HG02840 (cell line): ENCODE data around the gene KLHL15.

Experiments used
- ATAC-seq: cut with Tn5 transposase; IDR thresholded peaks from one replicate; pipeline ENCODE4 v1.9.1; 2021; ENCODE audit warnings: mild to moderate bottlenecking, moderate library complexity, moderate number of reproducible peaks; ENCODE audit not compliant: unreplicated experiment, low FRiP score

KLHL15 gene

GRCh38 chrX:23952984-23953907, 73.7 kb downstream of the KLHL15 start:
- peak; percentile 89 for ATAC-seq

DNA sequence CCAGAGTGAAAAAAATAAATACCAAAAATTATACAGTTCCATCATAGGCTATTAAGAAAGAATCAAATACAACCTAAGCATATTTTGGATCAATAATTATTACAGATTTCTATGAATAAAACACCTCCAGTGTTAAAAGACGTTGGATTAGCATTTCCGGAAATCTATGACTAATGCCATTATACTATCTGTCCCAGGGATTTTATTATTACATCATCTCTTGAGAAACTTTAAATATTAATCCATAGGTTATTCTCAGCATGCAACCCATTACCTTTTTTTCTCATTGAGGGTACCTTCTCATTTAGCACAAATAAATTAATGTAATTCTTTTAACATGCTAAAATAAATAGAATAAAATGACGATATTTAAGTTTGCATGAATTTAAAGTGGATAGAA, 74.6 kb downstream of the KLHL15 start:
- no peak for ATAC-seq

GRCh38 chrX:23945206-23945605, 81.8 kb downstream of the KLHL15 start:
- ATAC-seq: no peak

DNA sequence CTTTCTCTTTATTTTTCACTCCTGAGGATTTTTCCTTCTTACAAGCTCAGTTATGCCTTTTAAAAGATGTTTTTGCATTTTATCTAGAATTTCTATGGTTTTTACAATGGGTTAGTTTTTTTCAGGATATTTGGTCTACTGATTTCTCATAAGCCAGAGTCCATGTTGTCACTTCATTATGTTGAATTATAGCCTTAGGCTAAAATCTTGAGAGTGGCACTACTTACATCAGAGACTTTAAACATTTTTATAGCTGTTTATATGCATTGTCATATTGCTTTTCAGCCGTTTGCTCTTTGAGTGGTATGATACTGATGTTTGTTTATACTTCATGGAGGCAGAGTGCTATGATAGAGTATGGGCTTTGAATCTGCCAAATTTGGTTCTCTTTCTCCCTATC, 82.8 kb downstream of the KLHL15 start:
- ATAC-seq: no peak

GRCh38 chrX:23939203-23939602, 87.8 kb downstream of the KLHL15 start:
- ATAC-seq: no peak

DNA sequence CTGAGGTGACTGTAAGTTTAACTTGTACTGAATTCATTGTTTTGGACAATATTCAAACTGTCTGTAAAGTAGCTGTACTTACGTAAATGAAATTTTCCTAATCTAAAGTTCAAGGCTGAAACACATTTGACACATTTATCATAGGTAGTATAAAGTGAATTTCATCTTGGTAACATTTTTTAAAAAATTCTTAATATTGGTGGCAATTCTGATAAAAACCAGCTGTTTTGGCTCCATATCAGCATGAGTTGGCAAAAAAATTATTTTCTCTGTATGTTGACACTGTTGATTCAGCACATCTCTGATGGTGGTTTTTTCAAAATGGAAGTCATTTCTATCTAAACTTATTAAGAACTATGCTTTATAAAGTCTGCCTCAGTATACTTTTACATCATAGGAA, 88.3 kb downstream of the KLHL15 start:
- no peak for ATAC-seq

- ATAC-seq: no peak
Observed at GRCh38 chrX:23937100-23937499, 89.9 kb downstream of the KLHL15 start.

GRCh38 chrX:23936180-23936579, 90.8 kb downstream of the KLHL15 start:
- ATAC-seq: no peak

DNA sequence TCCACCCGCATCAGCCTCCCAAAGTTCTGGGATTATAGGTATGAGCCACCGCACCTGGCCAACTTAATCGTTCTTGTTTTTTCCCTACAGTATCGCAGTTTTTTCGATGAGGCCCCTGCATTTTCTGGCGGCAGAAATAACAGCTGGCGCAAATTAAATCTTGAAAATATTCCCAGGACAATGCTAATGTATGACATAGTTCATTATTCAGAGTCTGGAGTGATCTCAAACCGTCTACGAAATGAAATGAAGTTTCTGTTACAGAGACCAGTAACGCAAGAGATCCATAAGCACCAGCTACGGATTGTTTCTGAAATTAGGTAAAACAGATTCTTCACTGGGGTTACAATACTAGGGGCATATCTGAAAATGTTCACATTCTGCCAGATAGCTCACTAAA, 91.9 kb downstream of the KLHL15 start:
- ATAC-seq: no peak
